GM23248 (cell line): ENCODE data around the gene GARRE1. TPM values are rescaled to one million over a fixed set of nuclear protein-coding genes. Genes with fewer than 3 reads are reported as not detected.
A peak's percentile ranks its signal among the peaks of the same experiment; 100 is the strongest.

Source experiments
- DNase-seq: peaks from one replicate; pipeline ENCODE4 v3.0.0-alpha.2; 2015
- H2AFZ ChIP-seq: fragments of 200-600 bp; sonication (generic); 2 replicates; pipeline ENCODE4 v1.6.1; 2016; ENCODE audit warnings: antibody characterized with exemption
- H3F3A ChIP-seq: fragments of 200-600 bp; sonication (generic); 2 replicates; pipeline ENCODE4 v1.6.1; 2016; ENCODE audit warnings: mild to moderate bottlenecking, antibody characterized with exemption, mixed run types; ENCODE audit not compliant: insufficient read depth
- H3K27ac ChIP-seq: fragments of 200-600 bp; sonication (generic); 2 replicates; pipeline ENCODE4 v1.5.1; 2016; ENCODE audit warnings: mild to moderate bottlenecking
- H3K27me3 ChIP-seq: fragments of 200-600 bp; sonication (generic); replicated peaks from 2 replicates; pipeline ENCODE4 v1.6.1; 2016; ENCODE audit warnings: mild to moderate bottlenecking; ENCODE audit not compliant: insufficient read depth
- H3K36me3 ChIP-seq: fragments of 200-600 bp; sonication (generic); 2 replicates; pipeline ENCODE4 v1.6.1; 2016; ENCODE audit warnings: low read depth, mild to moderate bottlenecking
- H3K4me1 ChIP-seq: fragments of 200-600 bp; sonication (generic); 2 replicates; pipeline ENCODE4 v1.6.1; 2016; ENCODE audit warnings: mild to moderate bottlenecking; ENCODE audit not compliant: insufficient read depth
- H3K4me2 ChIP-seq: fragments of 200-600 bp; sonication (generic); one replicate; pipeline ENCODE4 v1.6.1; 2016; ENCODE audit warnings: mild to moderate bottlenecking; ENCODE audit not compliant: unreplicated experiment
- H3K4me3 ChIP-seq: fragments of 200-600 bp; sonication (generic); 2 replicates; pipeline ENCODE4 v1.5.1; 2016; ENCODE audit warnings: mild to moderate bottlenecking
- H3K79me2 ChIP-seq: fragments of 200-600 bp; sonication (generic); 2 replicates; pipeline ENCODE4 v1.6.1; 2016; ENCODE audit warnings: mild to moderate bottlenecking; ENCODE audit not compliant: insufficient read depth
- H3K9ac ChIP-seq: fragments of 200-600 bp; sonication (generic); 2 replicates; pipeline ENCODE4 v1.6.1; 2016; ENCODE audit warnings: mild to moderate bottlenecking
- H3K9me2 ChIP-seq: fragments of 200-600 bp; sonication (generic); 2 replicates; pipeline ENCODE4 v1.6.1; 2016; ENCODE audit warnings: mixed run types, mild to moderate bottlenecking, moderate library complexity; ENCODE audit not compliant: insufficient read depth
- H3K9me3 ChIP-seq: fragments of 200-600 bp; sonication (generic); one replicate; pipeline ENCODE4 v1.6.1; 2017; ENCODE audit warnings: low read depth
- H4K20me1 ChIP-seq: fragments of 200-600 bp; sonication (generic); 2 replicates; pipeline ENCODE4 v1.6.0; 2016; ENCODE audit not compliant: insufficient read depth
- EZH2 ChIP-seq: fragments of 200-600 bp; sonication (generic); IDR thresholded peaks from 2 replicates; pipeline ENCODE4 v1.6.1; 2018; ENCODE audit warnings: antibody characterized with exemption, mild to moderate bottlenecking; ENCODE audit not compliant: insufficient read depth, poor library complexity, severe bottlenecking
- EZH2phosphoT487 ChIP-seq: fragments of 200-600 bp; sonication (generic); IDR thresholded peaks from 2 replicates; pipeline ENCODE4 v1.6.1; 2018; ENCODE audit warnings: antibody characterized with exemption, moderate library complexity, mild to moderate bottlenecking, low read depth; ENCODE audit not compliant: insufficient read depth
- WGBS, 2 experiments: methylation state at CpG; one replicate each; pipeline ENCODE4 v1.1.6; 2015 to 2017; ENCODE audit warnings: low lambda C conversion rate in 2 of 2, low coverage in 1 of 2; ENCODE audit errors: missing lambda C conversion rate in 2 of 2; 5-methylcytosine and 5-hydroxymethylcytosine counted together
- in situ Hi-C: fragments of 300-500 bp; cut with MboI; formaldehyde crosslinking; loops from 2 replicates; pipeline ENCODE4 v1.15.0; 2020
- polyA plus RNA-seq: library from polyadenylated mRNA; unstranded; fragments of >200 nt; fragmentation: Nextera tagmentation; extraction: Ambion mirVana; gene quantifications from 2 replicates; pipeline ENCODE4 v1.2.1, GENCODE V29; 2016
- total RNA-seq: library from RNA; depleted of rRNA; stranded (reverse); fragments of >200 nt; shearing (Covaris generic); gene quantifications from 2 replicates; pipeline ENCODE4 v1.2.3, GENCODE V29; 2014

The GARRE1 gene
- total and polyA plus RNA-seq, 2 experiments from 2014 or later: 12.1 to 19.0 TPM

DNA sequence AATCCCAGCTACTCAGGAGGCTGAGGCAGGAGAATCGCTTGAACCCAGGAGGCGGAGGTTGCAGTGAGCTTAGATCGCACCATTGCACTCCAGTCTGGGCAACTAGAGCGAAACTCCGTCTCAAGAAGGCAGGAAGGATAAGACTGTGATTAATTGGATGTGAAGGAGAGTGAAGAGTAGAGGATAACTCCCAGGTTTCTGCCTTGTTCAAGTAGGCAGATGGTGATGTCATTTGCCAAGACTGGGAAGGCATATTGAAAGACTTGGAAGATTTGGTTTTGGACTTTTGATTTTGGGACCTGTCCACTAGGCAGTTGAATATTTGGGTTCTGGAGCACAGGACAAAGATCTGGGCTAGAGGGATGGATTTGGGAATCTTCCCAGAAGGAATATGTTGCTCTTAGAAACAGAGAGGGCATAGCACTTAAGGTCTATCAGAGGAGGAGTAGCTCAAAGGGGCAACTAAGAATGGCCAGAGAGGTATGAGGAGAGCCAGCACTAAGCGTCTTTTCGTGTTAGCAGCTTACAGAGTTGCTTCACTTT, 20.0 kb downstream of the GARRE1 start:
- no peaks in the 10 kb centered on the region for H3K27me3 ChIP-seq
- in situ Hi-C loops: no loop called here
- 69 to 70% methylated on average over 7 of the region's 7 CpGs for WGBS, 2 experiments
- H3K9me3 ChIP-seq: no peaks in the 10 kb centered on the region
- peak overlapping the region; percentile 85 for H3K4me2 ChIP-seq
- H3K9me2 ChIP-seq: no peaks in the 10 kb centered on the region
- H3K27ac ChIP-seq: peak overlapping the region; percentile 76
- peaks cover 50% of the 10 kb centered on the region for H3F3A ChIP-seq
- peaks cover 51% of the 10 kb centered on the region for H3K4me1 ChIP-seq
- no peaks in the 10 kb centered on the region for H4K20me1 ChIP-seq
- H3K79me2 ChIP-seq: peaks cover 72% of the 10 kb centered on the region
- TF ChIP-seq EZH2phosphoT487 (no peak), EZH2 (no peak)
- H2AFZ ChIP-seq: no peak overlapping the region
- 0 out of 2 replicates have a peak, but pooled peaks cover 6% of the 10 kb centered on the region for H3K36me3 ChIP-seq
- H3K4me3 ChIP-seq: peak overlapping the region; percentile 47
- H3K9ac ChIP-seq: peak overlapping the region; percentile 43
- peak; percentile 59 for DNase-seq

DNA sequence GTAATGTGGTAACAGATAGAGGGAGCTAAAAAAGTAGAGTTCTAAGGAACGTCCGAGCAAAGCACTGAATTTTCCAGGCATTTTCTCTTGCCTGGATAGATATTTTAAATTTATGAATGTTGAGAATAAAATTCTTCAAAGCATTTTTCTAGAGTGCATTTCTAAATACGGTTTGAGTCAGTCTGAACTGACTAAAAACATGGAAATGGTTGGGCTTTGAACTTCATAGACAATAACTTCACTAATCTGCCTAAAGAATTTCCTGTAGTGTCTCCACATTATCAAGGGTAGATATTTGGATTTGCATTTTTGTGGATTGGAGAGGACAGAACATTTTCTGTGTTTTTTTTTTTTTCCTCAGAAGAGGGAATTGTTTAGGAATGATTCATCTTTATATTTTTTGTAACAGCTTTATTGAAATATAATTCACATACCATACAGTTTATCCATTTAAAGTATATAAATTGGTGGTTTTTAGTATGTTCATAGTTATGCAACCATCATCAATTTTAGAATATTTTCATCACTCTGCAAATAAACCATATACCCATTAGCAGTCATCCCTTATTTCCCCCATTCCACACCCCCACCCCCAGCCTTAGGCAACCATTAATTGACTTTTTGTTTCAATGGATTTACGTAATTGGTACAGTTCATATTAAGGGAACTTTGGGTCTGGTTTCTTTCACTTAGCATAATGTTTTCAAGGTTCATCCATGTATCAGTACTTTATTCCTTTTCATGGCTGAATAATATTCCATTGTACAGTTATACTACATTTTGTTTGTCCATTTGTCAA, 20.7 kb downstream of the GARRE1 start:
- H2AFZ ChIP-seq: no peak overlapping the region

DNA sequence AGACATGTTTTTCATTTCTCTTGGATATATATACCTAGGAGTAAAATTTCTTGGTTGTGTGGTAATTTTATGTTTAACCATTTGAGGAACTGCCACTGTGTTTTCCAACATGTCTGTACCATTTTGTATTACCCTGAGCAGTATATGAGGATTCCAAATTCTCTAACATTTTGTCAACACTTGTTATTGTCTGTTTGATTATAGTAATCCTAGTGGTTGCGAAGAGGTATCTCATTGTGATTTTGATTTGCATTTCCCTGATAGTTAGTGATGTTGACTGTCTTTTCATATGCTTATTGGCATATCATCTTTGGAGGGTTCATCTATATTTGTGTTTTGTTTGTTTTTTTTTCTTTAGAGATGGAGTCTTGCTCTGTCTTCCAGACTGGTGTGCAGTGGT, 21.4 kb downstream of the GARRE1 start:
- H3F3A ChIP-seq: peaks cover 38% of the 10 kb centered on the region
- no peaks in the 10 kb centered on the region for H3K27me3 ChIP-seq
- H3K9ac ChIP-seq: no peak overlapping the region
- no peaks in the 10 kb centered on the region for H4K20me1 ChIP-seq
- no peak overlapping the region for H2AFZ ChIP-seq
- no peak for DNase-seq
- H3K27ac ChIP-seq: no peak overlapping the region
- H3K4me1 ChIP-seq: peaks cover 38% of the 10 kb centered on the region
- WGBS, 2 experiments: 100% methylated on average over 1 of the region's 1 CpG
- H3K9me3 ChIP-seq: no peaks in the 10 kb centered on the region
- no peak for TF ChIP-seq EZH2
- TF ChIP-seq EZH2phosphoT487: no peak
- peaks cover 78% of the 10 kb centered on the region for H3K79me2 ChIP-seq
- H3K36me3 ChIP-seq: 0 out of 2 replicates have a peak, but pooled peaks cover 6% of the 10 kb centered on the region
- no peaks in the 10 kb centered on the region for H3K9me2 ChIP-seq
- H3K4me2 ChIP-seq: no peak overlapping the region
- in situ Hi-C loops: no loop called here
- H3K4me3 ChIP-seq: no peak overlapping the region

More for the DNA sequence above, 20.7 kb downstream of the GARRE1 start:
- H3F3A ChIP-seq: peaks cover 45% of the 10 kb centered on the region
- peak overlapping the region; percentile 43; the same call in 1 of the 2 replicates for H3K9ac ChIP-seq
- H3K4me3 ChIP-seq: peak overlapping the region; percentile 47; the same call in 1 of the 2 replicates
- peaks cover 45% of the 10 kb centered on the region for H3K4me1 ChIP-seq
- H3K27ac ChIP-seq: peak overlapping the region; percentile 76
- in situ Hi-C loops: no loop called here
- no peaks in the 10 kb centered on the region for H3K9me3 ChIP-seq
- no peaks in the 10 kb centered on the region for H3K9me2 ChIP-seq
- peaks cover 76% of the 10 kb centered on the region for H3K79me2 ChIP-seq
- TF ChIP-seq EZH2phosphoT487: peak; percentile 89
- TF ChIP-seq EZH2: no peak
- H4K20me1 ChIP-seq: no peaks in the 10 kb centered on the region
- peak overlapping the region; percentile 85 for H3K4me2 ChIP-seq
- 0 out of 2 replicates have a peak, but pooled peaks cover 6% of the 10 kb centered on the region for H3K36me3 ChIP-seq
- peak; percentile 90 for DNase-seq
- H3K27me3 ChIP-seq: no peaks in the 10 kb centered on the region
- 10 to 13% methylated on average over 4 of the region's 4 CpGs for WGBS, 2 experiments

DNA sequence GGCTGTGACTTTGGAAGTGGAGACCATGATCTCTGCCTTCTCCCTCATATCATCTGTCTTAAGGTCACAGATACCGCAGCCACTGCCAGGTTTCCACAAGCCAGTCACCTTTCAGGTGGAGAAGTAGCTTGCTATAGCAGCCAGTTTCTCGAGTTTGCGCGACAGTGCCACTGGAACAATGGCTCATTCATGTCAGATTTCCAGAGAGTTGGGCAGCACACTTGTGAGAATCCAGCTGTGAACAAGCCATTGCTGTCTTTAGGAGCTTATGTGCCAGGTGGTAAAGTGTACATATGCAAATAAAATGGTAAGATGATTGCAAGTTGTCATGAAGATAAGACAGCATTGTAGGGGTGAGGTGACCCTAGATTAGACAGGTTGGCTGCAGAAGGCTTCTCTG, 22.3 kb downstream of the GARRE1 start:
- H3K36me3 ChIP-seq: 0 out of 2 replicates have a peak, but pooled peaks cover 6% of the 10 kb centered on the region
- H4K20me1 ChIP-seq: no peaks in the 10 kb centered on the region
- no peak overlapping the region for H3K27ac ChIP-seq
- H3K9me2 ChIP-seq: no peaks in the 10 kb centered on the region
- WGBS, 2 experiments: 98 to 99% methylated on average over 4 of the region's 4 CpGs
- peaks cover 32% of the 10 kb centered on the region for H3K4me1 ChIP-seq
- no peak overlapping the region for H2AFZ ChIP-seq
- no peak overlapping the region for H3K4me2 ChIP-seq
- DNase-seq: no peak
- no peak overlapping the region for H3K9ac ChIP-seq
- in situ Hi-C loops: no loop called here
- TF ChIP-seq EZH2: no peak
- TF ChIP-seq EZH2phosphoT487: no peak
- peaks cover 36% of the 10 kb centered on the region for H3F3A ChIP-seq
- H3K79me2 ChIP-seq: peaks cover 78% of the 10 kb centered on the region
- H3K4me3 ChIP-seq: no peak overlapping the region
- no peaks in the 10 kb centered on the region for H3K27me3 ChIP-seq
- H3K9me3 ChIP-seq: no peaks in the 10 kb centered on the region
